CD4-positive, alpha-beta T cell (primary cell): Measurements from ENCODE around the gene DPEP3. TPM values are rescaled to one million over a fixed set of nuclear protein-coding genes. Genes with fewer than 3 reads are reported as not detected.

Source experiments
- ATAC-seq: fragments of 200-7000 bp; cut with Tn5 transposase; one replicate; pipeline ENCODE4 v1.10.0; 2022; ENCODE audit warnings: mild to moderate bottlenecking; ENCODE audit not compliant: poor library complexity
- CTCF ChIA-PET: fragments of 350-600 bp; sonication (Branson Sonifier 250); formaldehyde crosslinking; loops from one replicate; lab custom pipeline; 2021; ENCODE audit warnings: antibody characterized with exemption, inconsistent platforms; lab: Charles Lee
- POLR2A ChIA-PET: fragments of 350-600 bp; sonication (Branson Sonifier 250); formaldehyde crosslinking; loops from one replicate; lab custom pipeline; 2021; ENCODE audit warnings: antibody characterized with exemption, inconsistent platforms; lab: Charles Lee
- DNase-seq, 14 experiments: peaks; one replicate each; pipeline ENCODE4 v3.0.0-alpha.2; 2013 to 2020; ENCODE audit warnings: mixed read lengths in 2 of 14
- H3K27ac ChIP-seq, 2 donors: one replicate each; pipeline versions ENCODE4 v1.5.1 to v1.7.0; 2013; ENCODE audit warnings: low read length in 2 of 2, low read depth in 1 of 2, mild to moderate bottlenecking in 1 of 2
- H3K27me3 ChIP-seq, 2 experiments: 1 replicate in 1 of 2; 2 replicates in 1 of 2; pipeline versions ENCODE4 v1.6.1 to v1.7.0; 2013; ENCODE audit warnings: low read length in 2 of 2, control low read depth in 1 of 2, mild to moderate bottlenecking in 1 of 2, moderate library complexity in 1 of 2; ENCODE audit not compliant: insufficient read depth in 2 of 2, control insufficient read depth in 1 of 2
- H3K36me3 ChIP-seq: one replicate; pipeline ENCODE4 v1.6.1; 2013; ENCODE audit warnings: low read length, control low read depth; ENCODE audit not compliant: insufficient read depth
- H3K4me1 ChIP-seq: one replicate; pipeline ENCODE4 v1.6.1; 2013; ENCODE audit warnings: low read length, control low read depth; ENCODE audit not compliant: insufficient read depth
- H3K4me3 ChIP-seq: one replicate; pipeline ENCODE4 v1.5.1; 2013; ENCODE audit warnings: mild to moderate bottlenecking, low read length, moderate library complexity
- H3K9me3 ChIP-seq, 2 experiments: 1 replicate in 1 of 2; 2 replicates in 1 of 2; pipeline versions ENCODE4 v1.6.1 to v1.7.0; 2013; ENCODE audit warnings: low read length in 2 of 2, mild to moderate bottlenecking in 2 of 2, control low read depth in 1 of 2, moderate library complexity in 1 of 2; ENCODE audit not compliant: control insufficient read depth in 1 of 2, insufficient read depth in 1 of 2
- H3K27ac Mint-ChIP-seq: one replicate; pipeline ENCODE4 v1.8.0; 2020; ENCODE audit warnings: mixed read lengths
- H3K27me3 Mint-ChIP-seq: one replicate; pipeline ENCODE4 v1.8.0; 2021; ENCODE audit warnings: mixed read lengths
- H3K36me3 Mint-ChIP-seq: one replicate; pipeline ENCODE4 v1.8.0; 2021; ENCODE audit warnings: low read depth, mixed read lengths
- H3K4me1 Mint-ChIP-seq: one replicate; pipeline ENCODE4 v1.8.0; 2021; ENCODE audit warnings: low read depth, mixed read lengths
- H3K4me3 Mint-ChIP-seq: one replicate; pipeline ENCODE4 v1.8.0; 2020; ENCODE audit warnings: mild to moderate bottlenecking, mixed read lengths
- H3K9me3 Mint-ChIP-seq: one replicate; pipeline ENCODE4 v1.8.0; 2020; ENCODE audit warnings: mixed read lengths
- intact Hi-C, 2 experiments: fragments of 100-400 bp; cut with DNase I in 1 of 2; cut with micrococcal nuclease in 1 of 2; formaldehyde crosslinking; loops; one replicate each; pipeline versions ENCODE4 v1.15.1 to v1.9.0; 2023 to 2025; cut with DNase I, micrococcal nuclease
- polyA plus RNA-seq, 2 donors: library from polyadenylated mRNA; unstranded; fragments of 120-200 nt; gene quantifications; one replicate each; pipeline ENCODE4 v1.2.1, GENCODE V29; 2013
- total RNA-seq, 174 experiments: library from RNA in 2 of 174; stranded (reverse) in 2 of 174; gene quantifications; one replicate each; pipeline ENCODE4 v1.2.3 and lab custom pipeline; 2021 to 2026
- TF ChIP-seq, protein P1 (sequence below): fragments of 200-600 bp; IDR thresholded peaks from one replicate; pipeline ENCODE4 v1.8.0; 2022; ENCODE audit warnings: antibody characterized with exemption, mild to moderate bottlenecking

DPEP3 gene, protein sequence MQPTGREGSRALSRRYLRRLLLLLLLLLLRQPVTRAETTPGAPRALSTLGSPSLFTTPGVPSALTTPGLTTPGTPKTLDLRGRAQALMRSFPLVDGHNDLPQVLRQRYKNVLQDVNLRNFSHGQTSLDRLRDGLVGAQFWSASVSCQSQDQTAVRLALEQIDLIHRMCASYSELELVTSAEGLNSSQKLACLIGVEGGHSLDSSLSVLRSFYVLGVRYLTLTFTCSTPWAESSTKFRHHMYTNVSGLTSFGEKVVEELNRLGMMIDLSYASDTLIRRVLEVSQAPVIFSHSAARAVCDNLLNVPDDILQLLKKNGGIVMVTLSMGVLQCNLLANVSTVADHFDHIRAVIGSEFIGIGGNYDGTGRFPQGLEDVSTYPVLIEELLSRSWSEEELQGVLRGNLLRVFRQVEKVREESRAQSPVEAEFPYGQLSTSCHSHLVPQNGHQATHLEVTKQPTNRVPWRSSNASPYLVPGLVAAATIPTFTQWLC
- total RNA-seq, result under 1 TPM; 0.53 to 0.63 TPM
- polyA plus RNA-seq (2013, experiment 1 of 2), result 0.23 TPM
- polyA plus RNA-seq (2013, experiment 2 of 2), result 0.34 TPM
- total RNA-seq (lab: John Stamatoyannopoulos, UW), result 0 to 3.1 (median 0.43) reads per million in 172 experiments

DNA sequence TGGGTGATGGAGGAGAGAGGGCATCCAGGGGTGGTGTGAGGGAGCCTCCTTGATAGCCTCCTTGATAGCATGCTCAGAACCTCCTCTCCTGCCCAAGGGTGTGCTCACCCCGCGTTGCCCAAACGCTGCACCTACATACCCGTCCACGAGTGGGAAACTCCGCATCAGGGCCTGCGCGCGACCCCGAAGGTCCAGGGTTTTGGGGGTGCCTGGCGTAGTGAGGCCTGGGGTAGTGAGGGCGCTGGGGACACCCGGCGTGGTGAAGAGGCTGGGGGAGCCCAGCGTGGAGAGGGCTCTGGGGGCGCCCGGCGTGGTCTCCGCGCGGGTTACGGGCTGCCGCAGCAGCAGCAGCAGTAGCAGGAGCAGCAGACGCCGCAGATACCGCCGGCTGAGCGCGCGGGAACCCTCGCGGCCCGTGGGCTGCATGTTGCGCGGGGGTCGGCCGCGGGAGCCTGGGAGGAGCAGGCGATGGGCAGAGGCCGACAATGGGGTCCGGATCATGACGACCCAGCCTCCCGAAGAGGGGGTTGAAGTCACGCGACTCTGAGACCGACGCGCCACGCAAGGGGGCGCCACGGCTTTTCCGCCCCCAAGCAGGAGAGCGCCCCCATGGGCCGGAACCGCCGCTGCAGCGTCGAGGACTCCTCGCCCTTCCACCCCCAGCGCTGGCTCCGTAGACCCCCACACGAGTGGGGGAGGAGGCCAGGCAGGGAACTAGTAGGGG lies at the start of gene DPEP3:
DPEP3 (minus strand) TSS at position 545 of the 724 bp plus-strand sequence; CDS start at position 426, 119 bp downstream.
- H3K9me3 Mint-ChIP-seq, result no peaks in the 10 kb centered on the region
- peaks cover 23% of the 10 kb centered on the region for H3K4me1 Mint-ChIP-seq
- Histone ChIP-seq H3K9me3 (no peaks in the 10 kb centered on the region), H3K4me3 (no peak within 1 kb of the TSS), H3K27me3 (no peaks in the 10 kb centered on the region), H3K4me1 (peaks cover 23% of the 10 kb centered on the region), H3K36me3 (no peaks in the 10 kb centered on the region), H3K27ac (no peak within 1 kb of the TSS)
- no peak within 1 kb of the TSS for H3K27ac Mint-ChIP-seq
- ChIA-PET POLR2A (no interaction called here), CTCF (interaction anchor here (1.9 kb wide), 1 partner anchor 163 kb away, joined by 3 read pairs; no protein-coding TSS in a partner anchor)
- no peaks in the 10 kb centered on the region for H3K36me3 Mint-ChIP-seq
- DNase-seq, result peak in 2 of 14 experiments; percentile 31 to 49
- no peak within 1 kb of the TSS for H3K4me3 Mint-ChIP-seq
- ATAC-seq, result no peak
- TF ChIP-seq, protein P1, sequence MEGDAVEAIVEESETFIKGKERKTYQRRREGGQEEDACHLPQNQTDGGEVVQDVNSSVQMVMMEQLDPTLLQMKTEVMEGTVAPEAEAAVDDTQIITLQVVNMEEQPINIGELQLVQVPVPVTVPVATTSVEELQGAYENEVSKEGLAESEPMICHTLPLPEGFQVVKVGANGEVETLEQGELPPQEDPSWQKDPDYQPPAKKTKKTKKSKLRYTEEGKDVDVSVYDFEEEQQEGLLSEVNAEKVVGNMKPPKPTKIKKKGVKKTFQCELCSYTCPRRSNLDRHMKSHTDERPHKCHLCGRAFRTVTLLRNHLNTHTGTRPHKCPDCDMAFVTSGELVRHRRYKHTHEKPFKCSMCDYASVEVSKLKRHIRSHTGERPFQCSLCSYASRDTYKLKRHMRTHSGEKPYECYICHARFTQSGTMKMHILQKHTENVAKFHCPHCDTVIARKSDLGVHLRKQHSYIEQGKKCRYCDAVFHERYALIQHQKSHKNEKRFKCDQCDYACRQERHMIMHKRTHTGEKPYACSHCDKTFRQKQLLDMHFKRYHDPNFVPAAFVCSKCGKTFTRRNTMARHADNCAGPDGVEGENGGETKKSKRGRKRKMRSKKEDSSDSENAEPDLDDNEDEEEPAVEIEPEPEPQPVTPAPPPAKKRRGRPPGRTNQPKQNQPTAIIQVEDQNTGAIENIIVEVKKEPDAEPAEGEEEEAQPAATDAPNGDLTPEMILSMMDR, result no peak
- intact Hi-C loops, result no loop called here
- H3K27me3 Mint-ChIP-seq, result no peaks in the 10 kb centered on the region

DNA sequence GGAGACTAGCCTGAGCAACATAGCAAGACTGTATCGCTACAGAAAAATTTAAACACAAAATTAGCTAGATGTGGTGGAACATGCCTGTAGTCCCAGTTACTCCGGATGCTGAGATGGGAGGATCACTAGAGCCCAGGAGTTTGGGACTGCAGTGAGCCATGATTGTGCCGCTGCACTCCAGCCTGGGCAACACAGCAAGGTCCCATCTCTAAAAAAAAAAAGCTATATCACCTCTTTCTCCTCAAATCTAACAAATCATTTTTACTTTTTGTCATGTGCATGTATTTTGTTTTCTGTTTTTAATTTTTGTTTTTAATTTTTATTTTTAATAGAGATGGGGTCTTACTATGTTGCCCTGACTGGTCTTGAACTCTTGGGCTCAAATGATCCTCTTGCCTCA lies 48.7 kb upstream of the DPEP3 start:
- Mint-ChIP-seq H3K9me3 (no peaks in the 10 kb centered on the region), H3K4me3 (no peak overlapping the region), H3K27ac (no peak overlapping the region), H3K27me3 (no peaks in the 10 kb centered on the region), H3K4me1 (peaks cover 12% of the 10 kb centered on the region), H3K36me3 (peaks cover 37% of the 10 kb centered on the region)
- no peak overlapping the region for H3K27ac ChIP-seq
- H3K9me3 ChIP-seq, result no peaks in the 10 kb centered on the region
- peaks cover 16% of the 10 kb centered on the region for H3K36me3 ChIP-seq
- peaks cover 3% of the 10 kb centered on the region for H3K4me1 ChIP-seq
- no peak for ATAC-seq
- CTCF ChIA-PET, result no interaction called here
- H3K27me3 ChIP-seq, result no peaks in the 10 kb centered on the region
- no peak for DNase-seq
- TF ChIP-seq, protein P1, result no peak
- POLR2A ChIA-PET, result interaction anchor here (1.5 kb wide), 1 partner anchor 30 kb away, joined by 5 read pairs; the partner anchor contains the start of gene DPEP2
- no peak overlapping the region for H3K4me3 ChIP-seq
- intact Hi-C loops, result no loop called here
